SU-DHL-6 (cell line): Measurements from ENCODE around the gene PEX3.

ENCODE experiments used
- H2AFZ ChIP-seq: fragments of 200-600 bp; sonication (generic); 2 replicates; pipeline ENCODE4 v1.6.1; 2014; ENCODE audit warnings: low read depth, mild to moderate bottlenecking, moderate library complexity, mixed read lengths, antibody characterized with exemption, low read length; ENCODE audit not compliant: severe bottlenecking
- H3F3A ChIP-seq: fragments of 200-600 bp; shearing (Covaris generic); 2 replicates; pipeline ENCODE4 v1.6.0; 2016; ENCODE audit warnings: antibody characterized with exemption, mild to moderate bottlenecking; ENCODE audit not compliant: insufficient read depth
- H3K27ac ChIP-seq: fragments of 200-600 bp; sonication (generic); 2 replicates; pipeline ENCODE4 v1.5.1; 2016; ENCODE audit warnings: low read depth, mild to moderate bottlenecking, low read length, moderate library complexity, mixed read lengths
- H3K27me3 ChIP-seq: fragments of 200-600 bp; sonication (generic), shearing (Covaris generic); 2 replicates; pipeline ENCODE4 v1.6.0; 2014; ENCODE audit warnings: mild to moderate bottlenecking, low read length
- H3K36me3 ChIP-seq: fragments of 200-600 bp; sonication (generic); 2 replicates; pipeline ENCODE4 v1.6.1; 2014; ENCODE audit warnings: mild to moderate bottlenecking, low read length, mixed read lengths
- H3K4me2 ChIP-seq: fragments of 300-600, 200-600 bp; shearing (Covaris generic), sonication (generic); 2 replicates; pipeline ENCODE4 v1.6.0; 2014; ENCODE audit warnings: low read length, low read depth, mild to moderate bottlenecking; ENCODE audit not compliant: poor library complexity, severe bottlenecking
- H3K4me3 ChIP-seq: fragments of 200-600 bp; sonication (generic); 2 replicates; pipeline ENCODE4 v1.5.1; 2014; ENCODE audit warnings: antibody characterized with exemption, low read length, mild to moderate bottlenecking, mixed read lengths; ENCODE audit not compliant: insufficient read depth, poor library complexity, severe bottlenecking
- H3K79me2 ChIP-seq: fragments of 200-600 bp; sonication (generic); 2 replicates; pipeline ENCODE4 v1.6.1; 2014; ENCODE audit warnings: mild to moderate bottlenecking, low read length, moderate library complexity; ENCODE audit not compliant: insufficient read depth
- H3K9ac ChIP-seq: fragments of 200-600 bp; sonication (generic); 2 replicates; pipeline ENCODE4 v1.7.0; 2014; ENCODE audit warnings: mild to moderate bottlenecking, low read length
- H3K9me2 ChIP-seq: fragments of 200-600 bp; sonication (generic); replicated peaks from 2 replicates; pipeline ENCODE4 v1.6.1; 2014; ENCODE audit warnings: low read length; ENCODE audit not compliant: insufficient read depth
- H3K9me3 ChIP-seq: fragments of 200-600 bp; sonication (generic); 2 replicates; pipeline ENCODE4 v1.6.1; 2014; ENCODE audit warnings: low read length, mixed read lengths; ENCODE audit not compliant: insufficient read depth
- H4K20me1 ChIP-seq: fragments of 200-600 bp; sonication (generic); 2 replicates; pipeline ENCODE4 v1.6.1; 2014; ENCODE audit warnings: low read depth, mild to moderate bottlenecking, antibody characterized with exemption, low read length, moderate library complexity, mixed read lengths
- CTCF ChIP-seq: fragments of 200-600 bp; sonication (generic); IDR thresholded peaks from one replicate; pipeline ENCODE4 v1.5.1; 2017; ENCODE audit warnings: antibody characterized with exemption, mild to moderate bottlenecking, low read length, moderate library complexity; ENCODE audit not compliant: insufficient read depth, poor library complexity, severe bottlenecking
- EZH2phosphoT487 ChIP-seq: fragments of 200-600 bp; sonication (generic), shearing (Covaris generic); conservative IDR thresholded peaks from 2 replicates; pipeline ENCODE4 v1.6.1; 2018; ENCODE audit warnings: mild to moderate bottlenecking, antibody characterized with exemption, low read length, moderate library complexity, mixed read lengths

Gene PEX3

GRCh38 chr6:143414769-143415168 lies 35.8 kb upstream of the PEX3 start:
- no peaks in the 10 kb centered on the region for H3K36me3 ChIP-seq
- no peaks in the 10 kb centered on the region for H3K9me3 ChIP-seq
- no peaks in the 10 kb centered on the region for H3K27me3 ChIP-seq
- no peaks in the 10 kb centered on the region for H4K20me1 ChIP-seq
- H3K9me2 ChIP-seq: no peaks in the 10 kb centered on the region
- H3K9ac ChIP-seq: no peak overlapping the region
- no peak overlapping the region for H3K4me3 ChIP-seq
- H3K79me2 ChIP-seq: no peaks in the 10 kb centered on the region
- H3K4me2 ChIP-seq: no peak overlapping the region
- no peak overlapping the region for H3K27ac ChIP-seq
- H2AFZ ChIP-seq: no peak overlapping the region
- H3F3A ChIP-seq: no peaks in the 10 kb centered on the region
- TF ChIP-seq CTCF (no peak), EZH2phosphoT487 (no peak)

- Histone ChIP-seq H3K27ac (no peak overlapping the region), H3K79me2 (no peaks in the 10 kb centered on the region), H3K36me3 (no peaks in the 10 kb centered on the region), H3K9me3 (no peaks in the 10 kb centered on the region), H3K9me2 (no peaks in the 10 kb centered on the region), H4K20me1 (no peaks in the 10 kb centered on the region), H3K4me3 (no peak overlapping the region), H2AFZ (no peak overlapping the region), H3K27me3 (no peaks in the 10 kb centered on the region), H3K9ac (no peak overlapping the region), H3K4me2 (no peak overlapping the region), H3F3A (no peaks in the 10 kb centered on the region)
- no peak for TF ChIP-seq CTCF
- no peak for TF ChIP-seq EZH2phosphoT487
Measured at GRCh38 chr6:143419526-143419925, 31.1 kb upstream of the PEX3 start.

DNA sequence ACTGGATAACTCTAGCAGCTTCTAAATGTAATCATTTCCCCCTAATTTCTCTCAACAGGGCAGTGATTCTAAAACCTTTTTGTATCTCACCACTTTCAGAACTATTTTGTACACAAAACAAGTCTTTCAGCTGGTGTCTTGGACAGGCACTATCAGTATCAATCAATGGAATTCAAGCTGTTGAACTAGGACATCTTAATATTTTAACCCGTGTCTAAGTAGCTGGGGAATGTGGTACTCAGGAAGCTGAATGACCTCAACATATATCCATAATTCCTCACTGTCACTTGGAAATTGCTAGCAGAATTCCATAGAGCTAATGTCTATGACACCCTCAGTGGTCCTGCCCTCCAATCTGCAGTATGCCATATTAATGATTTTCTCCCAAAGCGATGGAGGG lies 24.6 kb upstream of the PEX3 start:
- 0 out of 2 replicates have a peak, but pooled peaks cover 7% of the 10 kb centered on the region for H3K36me3 ChIP-seq
- no peaks in the 10 kb centered on the region for H3K27me3 ChIP-seq
- H3K9ac ChIP-seq: no peak overlapping the region
- H2AFZ ChIP-seq: no peak overlapping the region
- no peaks in the 10 kb centered on the region for H3F3A ChIP-seq
- no peaks in the 10 kb centered on the region for H4K20me1 ChIP-seq
- TF ChIP-seq EZH2phosphoT487 (no peak), CTCF (no peak)
- no peak overlapping the region for H3K4me2 ChIP-seq
- H3K4me3 ChIP-seq: no peak overlapping the region
- H3K9me2 ChIP-seq: no peaks in the 10 kb centered on the region
- H3K27ac ChIP-seq: no peak overlapping the region
- H3K9me3 ChIP-seq: no peaks in the 10 kb centered on the region
- no peaks in the 10 kb centered on the region for H3K79me2 ChIP-seq
